Panc1 (cell line): Measurements from ENCODE around the gene U2AF1L4. TPM values are rescaled to one million over a fixed set of nuclear protein-coding genes. Genes with fewer than 3 reads are reported as not detected.
A peak's percentile ranks its signal among the peaks of the same experiment; 100 is the strongest.

Experiments used
- ATAC-seq: fragments of 200-7000 bp; cut with Tn5 transposase; 2 replicates; pipeline ENCODE4 v1.9.1; 2020; ENCODE audit warnings: mild to moderate bottlenecking, moderate library complexity
- Bru-seq: library from RNA; stranded (reverse); fragments of 400-500 nt; gene quantifications from one replicate; lab custom pipeline; 2021; lab: Mats Ljungman, UMichigan
- BruChase-seq, 2 experiments: library from RNA; stranded (reverse); fragments of 400-500 nt; gene quantifications; one replicate each; lab custom pipeline; 2021; lab: Mats Ljungman, UMichigan
- BruUV-seq: library from RNA; stranded (reverse); fragments of 400-500 nt; replicated peaks from 2 replicates; lab custom pipeline; 2021; lab: Mats Ljungman, UMichigan
- CTCF ChIA-PET: fragments of 300-600 bp; sonication (Branson Sonifier 250); formaldehyde crosslinking; loops from one replicate; lab custom pipeline; 2022; ENCODE audit warnings: antibody characterized with exemption; lab: Charles Lee
- POLR2A ChIA-PET: fragments of 300-600 bp; sonication (Branson Sonifier 250); formaldehyde crosslinking; loops from one replicate; lab custom pipeline; 2022; ENCODE audit warnings: antibody characterized with exemption; lab: Charles Lee
- DNase-seq: peaks from one replicate; pipeline ENCODE4 v3.0.0-alpha.2; 2010; ENCODE audit warnings: low read depth, low spot score
- H3K27ac ChIP-seq: 2 replicates; pipeline ENCODE4 v1.5.1; 2011; ENCODE audit warnings: mild to moderate bottlenecking, low read length, inconsistent platforms
- H3K27me3 ChIP-seq: fragments of 200-500 bp; sonication (Bioruptor generic); 2 replicates; pipeline ENCODE4 v1.6.0; 2014; ENCODE audit warnings: low read length, inconsistent platforms; ENCODE audit not compliant: control insufficient read depth, insufficient read depth
- H3K36me3 ChIP-seq: fragments of 200-500 bp; sonication (Bioruptor generic); 2 replicates; pipeline ENCODE4 v1.5.1; 2014; ENCODE audit warnings: inconsistent platforms, mild to moderate bottlenecking, low read length, moderate library complexity; ENCODE audit not compliant: control insufficient read depth, insufficient read depth
- H3K4me1 ChIP-seq: 2 replicates; pipeline ENCODE4 v1.5.1; 2011; ENCODE audit warnings: inconsistent platforms, mild to moderate bottlenecking, low read length, moderate library complexity; ENCODE audit not compliant: control insufficient read depth, insufficient read depth
- H3K4me3 ChIP-seq, 2 experiments: 2 replicates each; pipeline ENCODE4 v1.5.1; 2011 to 2012; ENCODE audit warnings: low read depth in 2 of 2, low read length in 2 of 2, mild to moderate bottlenecking in 2 of 2, inconsistent platforms in 1 of 2, moderate library complexity in 1 of 2
- H3K9me3 ChIP-seq: fragments of 200-500 bp; sonication (Bioruptor generic); 2 replicates; pipeline ENCODE4 v1.5.1; 2014; ENCODE audit warnings: low read depth, mild to moderate bottlenecking, inconsistent platforms, low read length, moderate library complexity; ENCODE audit not compliant: control insufficient read depth, insufficient read depth
- CTCF ChIP-seq: fragments of 450-650 bp; IDR thresholded peaks from 2 replicates; pipeline ENCODE4 v1.5.1; 2017; ENCODE audit warnings: mild to moderate bottlenecking
- POLR2AphosphoS5 ChIP-seq: IDR thresholded peaks from 2 replicates; pipeline ENCODE4 v1.6.1; 2012; ENCODE audit warnings: mild to moderate bottlenecking, low read depth, low read length, moderate library complexity
- REST ChIP-seq, 2 experiments: IDR thresholded peaks; 2 replicates each; pipeline ENCODE4 v1.6.1; 2011 to 2012; ENCODE audit warnings: low read depth in 2 of 2, control low read depth in 1 of 2, low read length in 1 of 2, mild to moderate bottlenecking in 1 of 2, moderate library complexity in 1 of 2; ENCODE audit not compliant: insufficient read depth in 1 of 2
- SIN3A ChIP-seq: IDR thresholded peaks from 2 replicates; pipeline ENCODE4 v1.6.1; 2012; ENCODE audit warnings: low read depth, mild to moderate bottlenecking, low read length, moderate library complexity, borderline replicate concordance; ENCODE audit not compliant: insufficient read depth
- TCF7L2 ChIP-seq: IDR thresholded peaks from 2 replicates; pipeline ENCODE4 v1.6.1; 2011; ENCODE audit warnings: mild to moderate bottlenecking, low read depth, low read length, inconsistent platforms
- in situ Hi-C: cut with HindIII; loops from 2 replicates; pipeline ENCODE4 v1.10.0; 2016; ENCODE audit warnings: low sequenced_read_pairs, low pct_unique_long_range_greater_than_20kb
- intact Hi-C: fragments of 100-400 bp; cut with micrococcal nuclease; formaldehyde crosslinking; loops from one replicate; pipeline ENCODE4 v1.10.0; 2022; ENCODE audit not compliant: unreplicated experiment
- long read RNA-seq: library from polyadenylated mRNA; unstranded; transcript quantifications from one replicate; pipeline ENCODE4 v2.0.0, GENCODE V29; 2021; ENCODE audit not compliant: unreplicated experiment
- polyA plus RNA-seq: library from polyadenylated mRNA; unstranded; fragments of >200 nt; gene quantifications from one replicate; pipeline ENCODE4 v1.2.1, GENCODE V29; 2012; ENCODE audit warnings: missing spikeins; ENCODE audit not compliant: insufficient read length
- total RNA-seq: library from RNA; stranded (reverse); gene quantifications from one replicate; pipeline ENCODE4 v1.2.1, GENCODE V29; 2021; ENCODE audit not compliant: unreplicated experiment

Gene U2AF1L4
- total RNA-seq, result 29.8 TPM
- 36.5 TPM for polyA plus RNA-seq
- percentile 69 among the genes with signal in this experiment for Bru-seq, nascent RNA
- BruChase-seq, experiment 1, labeled RNA remaining after a 2-hour chase, result percentile 76 among the genes with signal in this experiment
- percentile 81 among the genes with signal in this experiment for BruChase-seq, experiment 2, labeled RNA remaining after a 6-hour chase
- long read RNA-seq, partial matches to known transcripts, result 9 of 14 reads
- long read RNA-seq, other reads (novel, unspliced or antisense), result 5 of 14 reads

- peaks cover 29% of the 10 kb centered on the region for H3K4me1 ChIP-seq
- ATAC-seq (peak; percentile 80), DNase-seq (peak; percentile 98)
- CTCF ChIA-PET, result interaction anchor here (0.6 to 0.7 kb wide), 2 partner anchors 28 to 90 kb away, joined by 3 to 4 read pairs; no protein-coding TSS in a partner anchor
- H3K27me3 ChIP-seq, result no peaks in the 10 kb centered on the region
- in situ Hi-C loops (no loop called here), intact Hi-C loops (no loop called here)
- H3K4me3 ChIP-seq, result peak within 1 kb of the TSS; percentile 92 to 97
- no peaks in the 10 kb centered on the region for H3K9me3 ChIP-seq
- peak within 1 kb of the TSS; percentile 98 for H3K27ac ChIP-seq
- POLR2A ChIA-PET, result interaction anchor here (0.6 to 1.2 kb wide), 9 partner anchors 9 to 481 kb away, joined by 3 to 21 read pairs (median 5); no protein-coding TSS in a partner anchor
- no peaks in the 10 kb centered on the region for H3K36me3 ChIP-seq
- TF ChIP-seq SIN3A, result peak; percentile 91; the same call in 1 of the 2 replicates
- TF ChIP-seq POLR2AphosphoS5, result peak; percentile 84
- no peak for TF ChIP-seq CTCF
- TF ChIP-seq TCF7L2, result no peak
- no peak for TF ChIP-seq REST (IDR thresholded peaks at IDR 0.05; ENCODE audit: insufficient read depth in 1 of 2, low read depth in 2 of 2, low read length in 1 of 2)
- TSS peak; percentile 84 for BruUV-seq
Measured at GRCh38 chr19:35745328-35746086, at the start of gene U2AF1L4, which contains the start of gene PSENEN. Gene U2AF1L4, minus strand, starts transcription at chr19:35745418. Its CDS starts 27 bp downstream, at chr19:35745391. Gene PSENEN, plus strand, starts transcription at chr19:35745651. Its CDS starts 280 bp downstream, at chr19:35745931.

GRCh38 chr19:35793381-35794165 is 48.4 kb upstream of the U2AF1L4 start:
- ChIA-PET CTCF (no interaction called here), POLR2A (no interaction called here)
- intact Hi-C loops, result no loop called here
- no peak overlapping the region for H3K4me3 ChIP-seq
- H3K27ac ChIP-seq, result no peak overlapping the region
- H3K36me3 ChIP-seq, result no peaks in the 10 kb centered on the region
- DNase-seq (no peak), ATAC-seq (no peak)
- in situ Hi-C loops, result no loop called here
- no peaks in the 10 kb centered on the region for H3K27me3 ChIP-seq
- no peak for TF ChIP-seq TCF7L2
- TF ChIP-seq CTCF, result no peak
- TF ChIP-seq POLR2AphosphoS5, result no peak
- TF ChIP-seq SIN3A, result no peak
- no peak for TF ChIP-seq REST (IDR thresholded peaks at IDR 0.05; ENCODE audit: insufficient read depth in 1 of 2, low read depth in 2 of 2, low read length in 1 of 2)
- no peaks in the 10 kb centered on the region for H3K9me3 ChIP-seq
- BruUV-seq, result no TSS peak
- no peaks in the 10 kb centered on the region; the same call in 1 of the 2 replicates for H3K4me1 ChIP-seq
